Measurements from ENCODE around the gene SETBP1. TPM values are rescaled to one million over a fixed set of nuclear protein-coding genes. Genes with fewer than 3 reads are reported as not detected.

SETBP1 gene
- total RNA-seq, 1 experiment from 2014 or later: 4.0 TPM

DNA sequence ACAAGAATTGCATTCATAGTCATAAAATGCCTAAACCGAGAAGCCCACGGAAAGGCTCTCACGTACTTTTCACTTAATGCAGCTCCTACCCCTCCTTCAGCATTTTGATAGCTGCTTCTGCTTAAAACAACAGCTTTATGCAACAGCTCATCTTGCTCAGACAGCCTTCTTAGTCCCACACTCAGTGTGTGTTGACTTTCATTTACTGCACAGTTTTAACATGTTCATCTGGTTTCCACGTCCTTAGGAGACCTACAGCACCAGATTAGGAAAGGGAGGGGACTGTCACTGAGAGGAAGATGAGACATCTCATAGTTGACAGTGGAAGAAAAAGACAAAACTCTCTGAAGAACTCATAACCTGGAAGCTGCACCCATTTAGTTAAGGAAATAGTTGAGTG lies 435.4 kb downstream of the SETBP1 start:
- TF ChIP-seq, protein P1, sequence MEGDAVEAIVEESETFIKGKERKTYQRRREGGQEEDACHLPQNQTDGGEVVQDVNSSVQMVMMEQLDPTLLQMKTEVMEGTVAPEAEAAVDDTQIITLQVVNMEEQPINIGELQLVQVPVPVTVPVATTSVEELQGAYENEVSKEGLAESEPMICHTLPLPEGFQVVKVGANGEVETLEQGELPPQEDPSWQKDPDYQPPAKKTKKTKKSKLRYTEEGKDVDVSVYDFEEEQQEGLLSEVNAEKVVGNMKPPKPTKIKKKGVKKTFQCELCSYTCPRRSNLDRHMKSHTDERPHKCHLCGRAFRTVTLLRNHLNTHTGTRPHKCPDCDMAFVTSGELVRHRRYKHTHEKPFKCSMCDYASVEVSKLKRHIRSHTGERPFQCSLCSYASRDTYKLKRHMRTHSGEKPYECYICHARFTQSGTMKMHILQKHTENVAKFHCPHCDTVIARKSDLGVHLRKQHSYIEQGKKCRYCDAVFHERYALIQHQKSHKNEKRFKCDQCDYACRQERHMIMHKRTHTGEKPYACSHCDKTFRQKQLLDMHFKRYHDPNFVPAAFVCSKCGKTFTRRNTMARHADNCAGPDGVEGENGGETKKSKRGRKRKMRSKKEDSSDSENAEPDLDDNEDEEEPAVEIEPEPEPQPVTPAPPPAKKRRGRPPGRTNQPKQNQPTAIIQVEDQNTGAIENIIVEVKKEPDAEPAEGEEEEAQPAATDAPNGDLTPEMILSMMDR (IDR thresholded peaks at IDR 0.05; ENCODE audit: insufficient read depth in 1 of 2, low read depth in 1 of 2, low read length in 1 of 2, severe bottlenecking in 1 of 2, unreplicated experiment in 1 of 2): no peak
- BruUV-seq (replicated peaks): no TSS peak

More for the DNA sequence above, 435.4 kb downstream of the SETBP1 start:
- H3K4me3 ChIP-seq (ENCODE audit: low read depth, low read length): no peak overlapping the region
- no peaks in the 10 kb centered on the region for H3K36me3 Mint-ChIP-seq (ENCODE audit: insufficient read depth, unreplicated experiment)
- intact Hi-C loops (cut with micrococcal nuclease; ENCODE audit: unreplicated experiment): no loop called here
- no peaks in the 10 kb centered on the region for H3K4me1 Mint-ChIP-seq (ENCODE audit: low read depth, unreplicated experiment)
- no peak overlapping the region for H3K4me3 Mint-ChIP-seq (ENCODE audit: unreplicated experiment)
- no peaks in the 10 kb centered on the region for H3K27me3 ChIP-seq (replicated peaks; ENCODE audit: control insufficient read depth, insufficient read depth, low read length)
- ChIA-PET CTCF (no interaction called here), POLR2A (no interaction called here)
- H3K27ac Mint-ChIP-seq (ENCODE audit: unreplicated experiment): no peak overlapping the region
- no peaks in the 10 kb centered on the region for H3K9me3 Mint-ChIP-seq (ENCODE audit: unreplicated experiment)
- no peaks in the 10 kb centered on the region for H3K36me3 ChIP-seq (ENCODE audit: control insufficient read depth, insufficient read depth, low read length)
- DNase-seq: no peak
- peaks cover 10% of the 10 kb centered on the region for H3K27me3 Mint-ChIP-seq (ENCODE audit: insufficient read depth, unreplicated experiment)
- H3K4me1 ChIP-seq: no peaks in the 10 kb centered on the region
- H3K9me3 ChIP-seq: no peaks in the 10 kb centered on the region

Small RNA genes within 50 kb of the gene (microRNA-seq; reads per million reads assigned to microRNA genes)
- not detected for gene MIR4319
